Measurements from ENCODE around the gene RHOB. TPM values are rescaled to one million over a fixed set of nuclear protein-coding genes. Genes with fewer than 3 reads are reported as not detected.
"Not testable (repeated sequence)": the region's sequence is repeated elsewhere in the genome, so short reads cannot be mapped to it uniquely, and the experiment has no call there.

Gene RHOB
- total RNA-seq, 1 donor from 2014 or later, result 199 TPM

- ATAC-seq (ENCODE audit: poor library complexity), result no peak
- intact Hi-C loops (cut with DNase I), result no loop called here
- DNase-seq, result no peak
Measured at GRCh38 chr2:20433946-20434553, 12.8 kb upstream of the RHOB start.

DNA sequence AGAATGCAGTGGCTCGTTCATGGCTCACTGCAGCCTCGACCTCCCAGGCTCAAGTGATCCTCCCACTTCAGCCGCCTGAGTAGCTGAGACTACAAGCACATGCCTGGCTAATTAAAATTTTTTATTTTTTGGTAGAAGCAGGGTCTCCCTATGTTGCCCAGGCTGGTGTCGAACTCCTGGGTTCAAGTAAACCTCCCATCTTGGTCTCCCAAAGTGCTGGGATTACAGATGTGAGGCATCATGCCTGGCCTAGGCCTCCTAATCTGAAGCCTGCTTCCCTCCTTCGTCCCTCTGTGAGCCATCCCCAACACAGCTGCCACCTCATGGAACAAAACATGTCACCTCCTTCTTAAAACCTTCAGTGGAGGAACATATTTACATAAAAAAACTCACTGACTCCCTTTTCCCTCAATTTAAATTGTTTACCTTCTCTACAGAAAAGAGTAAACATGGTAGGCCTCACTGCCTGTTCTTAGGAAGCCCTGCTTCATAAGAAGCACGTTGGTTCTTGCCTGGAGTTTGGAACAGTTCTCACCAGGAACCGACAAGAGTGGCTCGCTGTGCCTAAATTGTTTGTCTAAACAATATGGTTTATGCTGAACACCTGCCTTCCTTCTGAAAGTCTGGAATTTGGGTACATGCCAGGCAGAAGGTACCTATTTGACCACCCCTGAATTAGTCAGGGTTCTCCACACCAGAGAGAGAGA lies 12.1 kb upstream of the RHOB start:
- intact Hi-C loops (cut with DNase I), result no loop called here
- ATAC-seq (ENCODE audit: poor library complexity) (no peak), DNase-seq (no peak)

DNA sequence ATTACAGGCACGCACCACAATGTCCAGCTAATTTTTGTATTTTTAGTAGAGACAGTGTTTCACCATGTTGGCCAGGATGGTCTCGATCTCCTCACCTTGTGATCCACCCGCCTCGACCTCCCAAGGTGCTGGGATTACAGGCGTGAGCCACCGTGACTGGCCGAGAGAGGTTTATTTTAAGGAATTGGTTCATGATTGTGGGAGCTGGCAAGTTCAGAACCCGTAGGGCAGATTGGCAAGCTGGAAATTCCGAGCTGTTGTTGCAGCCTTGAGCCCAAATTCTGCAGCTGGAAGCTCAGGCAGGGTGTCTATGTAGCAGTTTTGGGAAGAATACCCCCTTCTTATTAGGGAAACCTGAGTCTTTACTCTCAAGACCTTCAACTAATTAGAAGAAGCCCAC lies 11.4 kb upstream of the RHOB start:
- intact Hi-C loops (cut with DNase I); DNase-seq; ATAC-seq (ENCODE audit: poor library complexity): not testable (repeated sequence)

DNA sequence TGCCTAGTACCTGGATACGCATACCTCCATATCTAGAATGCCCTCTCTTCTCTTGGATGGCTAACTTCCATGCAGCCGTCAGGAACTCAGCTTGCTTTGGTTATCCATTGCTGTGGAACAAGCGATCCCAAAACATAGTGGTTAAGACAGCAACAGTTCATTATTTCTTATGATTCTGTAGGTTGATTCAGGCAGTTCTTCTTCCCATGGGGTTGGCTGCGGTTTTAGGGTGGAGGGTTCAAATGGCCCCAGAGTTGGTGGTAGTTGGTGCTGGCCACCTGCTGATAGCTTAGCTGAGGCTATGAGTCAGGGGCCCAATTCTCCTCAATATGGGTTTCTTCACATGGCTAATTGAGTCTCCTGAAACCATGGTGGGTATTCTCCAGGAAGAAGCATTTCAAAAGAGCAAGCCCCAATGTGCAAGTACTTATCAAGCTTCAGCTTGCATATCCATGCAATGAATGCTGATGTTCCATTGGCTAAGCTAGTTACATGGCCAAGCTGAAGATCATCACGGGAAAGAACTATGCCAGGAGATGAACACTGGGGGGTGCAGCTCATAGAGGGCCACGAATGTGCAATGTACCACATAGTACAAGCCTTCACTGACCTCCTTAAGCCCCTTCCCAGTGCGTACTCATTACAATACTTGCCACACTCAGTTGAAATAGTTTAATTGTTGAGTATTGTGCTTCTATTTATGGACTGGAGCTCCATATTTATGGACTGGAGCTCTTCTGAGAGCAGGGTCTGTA lies 10.0 kb upstream of the RHOB start:
- no peak for ATAC-seq (ENCODE audit: poor library complexity)
- intact Hi-C loops (cut with DNase I), result no loop called here
- DNase-seq, result no peak

DNA sequence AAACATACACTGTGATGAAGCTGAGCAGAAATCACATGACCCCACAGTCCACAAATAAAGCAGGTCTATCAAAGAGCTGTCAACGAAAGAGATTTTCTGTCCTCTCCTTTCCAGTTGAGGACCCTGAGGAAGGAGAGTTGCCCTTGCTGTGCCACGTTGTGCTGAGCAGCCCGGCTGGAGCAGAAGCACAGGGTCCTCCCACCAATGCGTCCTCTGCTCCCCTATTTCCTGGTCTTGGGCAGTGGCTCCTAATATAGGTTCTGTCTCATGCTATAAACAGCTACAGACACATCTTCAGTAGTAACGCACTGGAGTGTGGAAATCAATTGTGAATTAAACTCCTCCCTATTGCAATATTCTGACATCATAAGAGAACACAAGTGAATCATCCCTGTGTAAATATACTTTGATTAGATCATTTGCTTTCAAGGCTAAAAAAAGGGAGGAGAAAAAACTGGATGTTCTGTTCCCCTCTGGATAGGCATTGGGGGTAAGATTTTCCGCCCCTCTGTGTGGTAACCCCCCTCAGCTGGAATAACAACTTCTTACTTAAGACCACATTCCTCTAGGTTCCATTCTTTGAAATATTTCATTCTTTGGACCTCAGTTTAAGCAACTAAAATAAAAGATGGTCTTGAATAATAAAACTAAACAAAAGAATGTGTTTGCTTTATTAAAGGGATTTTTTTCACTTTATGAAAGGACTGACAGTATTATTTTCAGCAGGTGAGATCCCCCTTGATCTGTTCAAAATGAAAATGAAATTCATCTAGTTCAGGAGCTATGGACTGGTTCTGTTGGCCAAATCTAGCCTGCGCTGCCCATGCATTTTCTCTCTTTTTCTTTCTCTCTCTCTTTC lies 8.3 kb upstream of the RHOB start:
- ATAC-seq (ENCODE audit: poor library complexity) (peak; percentile 55), DNase-seq (no peak)
- intact Hi-C loops (cut with DNase I), result no loop called here

DNA sequence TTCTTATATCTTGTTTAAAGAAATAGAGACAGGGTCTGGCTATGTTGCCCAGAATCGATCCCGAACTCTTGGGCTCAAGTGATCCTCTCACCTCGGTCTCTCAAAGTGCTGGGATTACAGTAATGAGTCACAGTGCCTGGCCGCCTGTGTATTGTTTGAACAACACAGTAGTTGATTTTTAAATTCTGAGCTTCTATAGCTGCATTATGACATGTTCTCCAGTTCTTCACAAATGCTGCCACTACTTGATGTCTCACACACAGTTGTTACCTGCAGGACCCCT lies 7.7 kb upstream of the RHOB start:
- ATAC-seq (ENCODE audit: poor library complexity) (no peak), DNase-seq (no peak)
- intact Hi-C loops (cut with DNase I), result no loop called here

DNA sequence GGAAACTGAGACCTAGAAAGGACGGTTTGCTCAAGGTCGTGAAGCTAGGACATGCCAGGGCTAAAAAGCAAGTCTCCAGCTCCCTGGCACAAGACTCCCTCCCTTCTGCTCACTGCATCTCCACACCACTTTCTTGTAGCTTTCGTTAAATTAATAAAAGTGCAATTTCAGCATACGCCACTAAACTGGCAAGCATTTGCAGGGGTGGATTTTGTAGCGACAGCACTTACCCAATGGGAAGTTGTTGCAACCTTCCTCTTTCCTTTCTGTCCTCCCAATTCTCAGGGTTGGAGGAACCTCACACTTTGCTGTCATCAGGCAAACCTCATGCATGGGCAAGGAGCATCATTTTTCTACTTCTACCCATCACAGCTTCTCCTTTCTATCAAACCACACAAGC lies 7.4 kb upstream of the RHOB start:
- intact Hi-C loops (cut with DNase I), result no loop called here
- DNase-seq, result no peak
- ATAC-seq (ENCODE audit: poor library complexity), result peak; percentile 40

GRCh38 chr2:20440001-20440560 lies 6.8 kb upstream of the RHOB start:
- intact Hi-C loops (cut with DNase I), result no loop called here
- ATAC-seq (ENCODE audit: poor library complexity) (no peak), DNase-seq (no peak)

DNA sequence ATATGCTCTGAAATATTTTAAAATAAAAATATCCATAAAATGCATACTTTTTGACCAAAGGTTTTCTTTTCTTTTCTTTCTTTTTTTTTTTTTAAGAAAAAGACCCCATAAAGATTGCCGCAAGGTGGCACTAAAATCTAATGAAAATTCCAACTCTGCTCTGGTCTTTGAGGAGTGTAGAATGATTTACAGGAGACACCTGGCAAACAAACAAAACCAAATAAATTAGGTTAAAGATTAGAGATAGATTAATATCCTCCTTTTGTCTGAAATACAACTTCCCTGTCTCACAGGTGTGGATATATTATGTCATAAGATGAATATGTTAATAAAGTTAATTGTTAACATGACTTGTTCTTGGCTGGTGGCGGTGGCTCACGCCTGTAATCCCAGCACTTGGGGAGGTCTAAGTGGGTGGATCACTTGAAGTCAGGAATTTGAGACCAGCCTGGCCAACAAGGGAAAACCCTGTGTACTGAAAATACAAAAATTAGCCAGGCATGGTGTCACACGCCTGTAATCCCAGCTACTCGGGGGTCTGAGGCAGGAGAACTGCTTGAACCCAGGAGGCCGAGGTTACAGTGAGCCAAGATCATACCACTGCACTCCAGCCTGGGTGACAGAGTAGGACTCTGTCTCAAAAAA lies 3.5 kb upstream of the RHOB start:
- ATAC-seq (ENCODE audit: poor library complexity) (no peak), DNase-seq (no peak)
- intact Hi-C loops (cut with DNase I), result no loop called here

GRCh38 chr2:20444101-20444992 lies 2.5 kb upstream of the RHOB start:
- no peak for DNase-seq
- intact Hi-C loops (cut with DNase I), result loop anchor here (2.0 kb wide), 1 partner anchor 192 kb away; no protein-coding TSS in a partner anchor
- ATAC-seq (ENCODE audit: poor library complexity), result no peak

GRCh38 chr2:20444993-20445910 lies 1.6 kb upstream of the RHOB start:
- no peak for ATAC-seq (ENCODE audit: poor library complexity)
- intact Hi-C loops (cut with DNase I), result loop anchor here (2.0 kb wide), 1 partner anchor 192 kb away; no protein-coding TSS in a partner anchor
- DNase-seq, result no peak

- DNase-seq (peak; percentile 56), ATAC-seq (ENCODE audit: poor library complexity) (no peak)
- intact Hi-C loops (cut with DNase I), result no loop called here
Measured at GRCh38 chr2:20446255-20446916, 488 bp upstream of the RHOB start.

- ATAC-seq (ENCODE audit: poor library complexity) (peak; percentile 28), DNase-seq (peak; percentile 76)
- intact Hi-C loops (cut with DNase I), result no loop called here
Measured at GRCh38 chr2:20447437-20448245, 767 bp downstream of the RHOB start.

DNA sequence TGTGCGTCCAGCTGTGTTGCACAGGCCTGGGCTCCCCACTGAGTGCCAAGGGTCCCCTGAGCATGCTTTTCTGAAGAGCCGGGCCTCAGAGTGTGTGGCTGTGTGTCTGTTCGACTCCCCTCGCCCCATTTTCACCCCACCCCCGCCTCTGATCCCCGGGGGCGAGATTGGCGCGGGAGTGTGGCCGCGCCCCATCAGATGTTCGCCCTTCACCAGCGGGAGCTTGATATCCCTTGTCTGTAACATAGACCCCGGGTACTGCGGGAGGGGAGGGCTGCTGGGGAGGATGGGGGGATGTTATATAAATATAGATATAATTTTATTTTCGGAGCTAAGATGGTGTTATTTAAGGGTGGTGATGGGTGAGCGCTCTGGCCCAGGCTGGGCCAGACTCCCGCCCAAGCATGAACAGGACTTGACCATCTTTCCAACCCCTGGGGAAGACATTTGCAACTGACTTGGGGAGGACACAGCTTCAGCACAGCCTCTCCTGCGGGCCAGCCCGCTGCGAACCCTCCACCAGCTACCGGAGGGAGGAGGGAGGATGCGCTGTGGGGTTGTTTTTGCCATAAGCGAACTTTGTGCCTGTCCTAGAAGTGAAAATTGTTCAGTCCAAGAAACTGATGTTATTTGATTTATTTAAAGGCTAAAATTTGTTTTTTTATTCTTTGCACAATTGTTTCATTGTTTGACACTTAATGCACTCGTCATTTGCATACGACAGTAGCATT lies 1.5 kb downstream of the RHOB start:
- ATAC-seq (ENCODE audit: poor library complexity) (no peak), DNase-seq (no peak)
- intact Hi-C loops (cut with DNase I), result no loop called here

DNA sequence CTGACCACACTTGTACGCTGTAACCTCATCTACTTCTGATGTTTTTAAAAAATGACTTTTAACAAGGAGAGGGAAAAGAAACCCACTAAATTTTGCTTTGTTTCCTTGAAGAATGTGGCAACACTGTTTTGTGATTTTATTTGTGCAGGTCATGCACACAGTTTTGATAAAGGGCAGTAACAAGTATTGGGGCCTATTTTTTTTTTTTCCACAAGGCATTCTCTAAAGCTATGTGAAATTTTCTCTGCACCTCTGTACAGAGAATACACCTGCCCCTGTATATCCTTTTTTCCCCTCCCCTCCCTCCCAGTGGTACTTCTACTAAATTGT lies 2.1 kb downstream of the RHOB start:
- intact Hi-C loops (cut with DNase I), result no loop called here
- ATAC-seq (ENCODE audit: poor library complexity) (no peak), DNase-seq (no peak)

Measured in Right ventricle myocardium superior (tissue), 1 donor.